AG04449 (cell line): ENCODE data around the gene MGAT5.

ENCODE experiments used
- CTCF ChIA-PET: fragments of 350-600 bp; formaldehyde crosslinking; extraction: SDS; loops from one replicate; lab custom pipeline; 2021; ENCODE audit warnings: antibody characterized with exemption; lab: Yijun Ruan, JAX
- POLR2A ChIA-PET: fragments of 400-600, 350-600 bp; formaldehyde crosslinking; extraction: SDS; loops from one replicate; lab custom pipeline; 2020; ENCODE audit warnings: antibody characterized with exemption, inconsistent platforms; lab: Yijun Ruan, JAX
- DNase-seq: peaks from one replicate; pipeline ENCODE4 v3.0.0-alpha.2; 2010; ENCODE audit warnings: low read depth, low spot score
- H3K4me3 ChIP-seq: 2 replicates; pipeline ENCODE4 v1.5.1; 2011; ENCODE audit warnings: low read depth, mild to moderate bottlenecking, control low read depth, low read length
- CTCF ChIP-seq: IDR thresholded peaks from one replicate; pipeline ENCODE4 v1.5.1; 2011; ENCODE audit warnings: mild to moderate bottlenecking, moderate library complexity, low read length, control low read depth, inconsistent platforms; ENCODE audit not compliant: insufficient read depth; ENCODE audit errors: missing control alignments

The MGAT5 gene

DNA sequence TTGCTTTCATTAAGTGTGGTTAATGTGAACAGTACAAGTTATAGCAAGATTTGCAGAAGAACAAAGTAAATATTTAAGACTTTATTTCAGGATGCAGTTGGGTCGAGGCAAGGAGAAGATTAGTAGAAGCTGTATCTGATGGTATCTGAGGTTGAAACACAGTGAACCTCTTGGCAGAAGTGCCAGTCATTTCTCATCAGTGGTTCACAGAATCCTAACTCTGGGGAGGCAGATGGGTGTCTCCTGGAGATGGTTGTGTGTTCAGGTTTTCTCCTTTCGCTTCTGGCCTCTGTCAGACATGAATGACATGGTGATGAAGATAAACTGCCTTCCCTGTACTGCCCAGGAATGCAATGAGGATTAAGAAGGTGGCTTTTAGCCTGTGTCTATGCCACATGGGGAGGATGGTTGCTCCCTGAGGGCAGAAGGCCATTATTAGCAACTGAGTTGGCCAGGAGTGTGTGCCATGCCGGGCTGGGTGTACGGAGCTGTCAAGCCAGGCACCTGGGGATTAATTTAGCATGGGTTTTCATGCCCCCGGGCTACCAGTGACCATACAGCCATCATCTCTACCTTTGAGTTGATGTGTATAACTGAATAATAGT, 28.0 kb downstream of the MGAT5 start:
- POLR2A ChIA-PET, result no interaction called here
- no peak for DNase-seq
- no peak overlapping the region for H3K4me3 ChIP-seq
- CTCF ChIA-PET, result interaction anchor here (1.3 to 1.5 kb wide), 2 partner anchors 9 to 37 kb away, joined by 4 read pairs; no protein-coding TSS in a partner anchor
- no peak for TF ChIP-seq CTCF

GRCh38 chr2:134282629-134283400, 28.9 kb downstream of the MGAT5 start:
- CTCF ChIA-PET, result interaction anchor here (1.0 to 2.2 kb wide), 4 partner anchors 12 to 168 kb away, joined by 3 to 6 read pairs (median 4); no protein-coding TSS in a partner anchor
- no peak for TF ChIP-seq CTCF

DNA sequence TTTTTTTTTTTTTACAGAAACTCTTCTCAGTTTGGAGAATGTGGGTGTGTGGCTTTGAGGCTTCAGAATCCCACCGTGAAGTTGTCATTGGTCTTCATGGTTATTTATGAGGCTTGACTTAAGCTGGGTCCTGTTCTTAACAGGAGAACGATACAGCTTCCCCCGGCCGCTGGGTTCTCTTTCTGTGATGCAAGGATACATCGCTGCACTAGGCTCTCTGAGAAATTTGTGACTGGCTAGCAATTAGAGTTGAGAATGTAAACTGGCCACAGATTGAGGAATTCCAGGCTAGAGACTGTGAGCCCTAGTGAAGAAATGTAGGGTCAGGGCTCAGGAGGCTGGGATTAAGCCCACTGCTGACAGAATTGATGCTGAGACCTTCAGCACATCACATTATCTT, 29.8 kb downstream of the MGAT5 start:
- ChIA-PET CTCF (interaction anchor here (1.0 to 2.2 kb wide), 3 partner anchors 13 to 167 kb away, joined by 3 to 6 read pairs (median 3); no protein-coding TSS in a partner anchor), POLR2A (interaction anchor here (0.5 kb wide), 1 partner anchor 118 kb away, joined by 3 read pairs; no protein-coding TSS in a partner anchor)

More at GRCh38 chr2:134282629-134283400, 28.9 kb downstream of the MGAT5 start:
- no peak for DNase-seq
- POLR2A ChIA-PET, result no interaction called here
- H3K4me3 ChIP-seq, result no peak overlapping the region

DNA sequence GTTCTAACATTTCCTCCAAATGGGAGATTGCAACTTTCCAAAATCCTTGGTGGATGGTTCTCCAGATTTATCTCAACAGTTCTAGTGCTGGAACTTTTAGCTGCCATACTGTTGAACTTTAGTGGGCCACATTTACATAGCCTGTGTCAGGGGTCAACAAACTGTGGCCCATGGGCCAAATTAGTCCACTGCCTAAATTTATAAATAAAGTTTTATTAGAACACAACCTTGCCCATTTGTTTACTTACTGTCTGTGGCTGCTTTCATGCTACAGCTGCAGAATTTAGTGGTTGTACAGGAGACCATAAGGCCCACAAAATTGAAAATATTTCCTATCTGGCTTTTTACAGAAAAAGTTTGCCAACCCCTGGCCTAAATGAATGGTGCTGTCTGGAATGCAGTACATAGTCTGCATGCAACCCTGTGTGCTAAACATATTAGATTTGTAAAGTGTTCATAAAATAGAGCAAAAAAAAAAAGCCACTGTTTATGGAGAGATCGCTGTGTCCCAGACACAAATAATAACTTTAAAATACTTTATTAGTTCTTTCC, 30.3 kb downstream of the MGAT5 start:
- no peak for DNase-seq
- TF ChIP-seq CTCF, result no peak
- POLR2A ChIA-PET, result interaction anchor here (0.5 kb wide), 1 partner anchor 118 kb away, joined by 3 read pairs; no protein-coding TSS in a partner anchor
- CTCF ChIA-PET, result interaction anchor here (1.2 to 2.2 kb wide), 2 partner anchors 14 to 157 kb away, joined by 3 to 6 read pairs; no protein-coding TSS in a partner anchor
- no peak overlapping the region for H3K4me3 ChIP-seq

More for the DNA sequence above, 29.8 kb downstream of the MGAT5 start:
- no peak for TF ChIP-seq CTCF
- DNase-seq, result no peak
- H3K4me3 ChIP-seq, result no peak overlapping the region

- ChIA-PET CTCF (no interaction called here), POLR2A (no interaction called here)
- H3K4me3 ChIP-seq, result no peak overlapping the region
- no peak for DNase-seq
- TF ChIP-seq CTCF, result no peak
Observed at GRCh38 chr2:134287323-134287722, 33.5 kb downstream of the MGAT5 start.

DNA sequence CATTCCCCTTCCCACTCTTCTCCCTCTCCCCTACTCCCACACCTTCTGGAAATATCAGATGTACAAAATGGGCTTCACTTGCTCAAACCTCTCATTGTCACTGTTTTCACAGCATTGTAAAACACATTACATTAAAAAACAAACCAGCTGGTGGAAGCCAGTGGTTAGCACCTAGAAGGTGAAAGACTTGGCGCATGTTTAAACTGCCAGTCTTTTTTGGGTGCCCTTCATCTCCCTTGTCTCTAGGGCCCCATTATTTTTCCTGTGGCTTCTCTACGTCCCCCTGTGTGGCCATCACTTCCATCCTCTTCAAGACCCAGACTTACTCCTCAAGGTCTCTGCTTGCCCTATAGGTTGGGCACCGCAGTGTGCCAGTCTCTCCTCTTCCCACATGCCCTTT, 34.9 kb downstream of the MGAT5 start:
- no peak for TF ChIP-seq CTCF
- no peak overlapping the region for H3K4me3 ChIP-seq
- POLR2A ChIA-PET, result no interaction called here
- no peak for DNase-seq
- CTCF ChIA-PET, result interaction anchor here (1.4 kb wide), 1 partner anchor 43 kb away, joined by 3 read pairs; no protein-coding TSS in a partner anchor
